WERI-Rb-1 (cell line): ENCODE results near the gene HLA-DPA1.

Experiments used
- DNase-seq: peaks from one replicate; pipeline ENCODE4 v3.0.0-alpha.2; 2020
- H3K27ac ChIP-seq: fragments of 250-450 bp; sonication (Bioruptor Pico); 2 replicates; pipeline ENCODE4 v1.5.1; 2020; ENCODE audit warnings: mild to moderate bottlenecking, moderate library complexity
- H3K27me3 ChIP-seq: fragments of 250-450 bp; sonication (Bioruptor Pico); 2 replicates; pipeline ENCODE4 v1.5.1; 2021; ENCODE audit warnings: mild to moderate bottlenecking, low read depth, moderate library complexity; ENCODE audit not compliant: insufficient read depth, severe bottlenecking
- H3K36me3 ChIP-seq: fragments of 250-450 bp; sonication (Bioruptor Pico); 2 replicates; pipeline ENCODE4 v1.5.1; 2020; ENCODE audit warnings: mild to moderate bottlenecking, moderate library complexity
- H3K4me3 ChIP-seq: 2 replicates; pipeline ENCODE4 v1.5.1; 2011; ENCODE audit warnings: low read depth, mild to moderate bottlenecking, control low read depth, low read length
- H3K9me3 ChIP-seq: fragments of 250-450 bp; sonication (Bioruptor Pico); 2 replicates; pipeline ENCODE4 v1.5.1; 2021; ENCODE audit warnings: mild to moderate bottlenecking, moderate library complexity; ENCODE audit not compliant: severe bottlenecking
- CTCF ChIP-seq: IDR thresholded peaks from 2 replicates; pipeline ENCODE4 v1.5.1; 2011; ENCODE audit warnings: low read depth, mild to moderate bottlenecking, control low read depth, inconsistent platforms, low read length

The HLA-DPA1 gene

GRCh38 chr6:33019372-33019771, 54.1 kb downstream of the HLA-DPA1 start:
- no peak overlapping the region for H3K4me3 ChIP-seq
- H3K36me3 ChIP-seq, result no peaks in the 10 kb centered on the region
- H3K27me3 ChIP-seq, result no peaks in the 10 kb centered on the region

DNA sequence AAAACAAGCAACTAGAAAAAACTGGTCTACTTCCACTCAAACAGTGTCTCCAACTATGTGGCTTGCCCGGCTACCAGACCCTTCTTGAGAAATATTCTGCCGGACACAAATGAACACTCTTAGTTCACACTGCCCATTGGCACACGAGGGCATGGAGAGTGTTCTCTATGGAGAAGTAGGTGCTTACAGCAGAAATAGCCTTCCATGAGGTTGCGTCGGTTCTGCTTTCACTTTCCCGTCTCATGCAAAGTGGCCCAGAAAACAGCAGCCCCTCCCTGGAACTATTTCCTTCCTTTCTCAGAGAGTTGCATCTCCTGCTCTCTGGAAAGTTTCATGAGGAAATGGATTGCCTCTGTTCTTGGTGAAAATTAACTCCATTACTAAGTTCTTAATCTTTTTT, 54.5 kb downstream of the HLA-DPA1 start:
- Histone ChIP-seq H3K27ac (no peak overlapping the region), H3K27me3 (no peaks in the 10 kb centered on the region), H3K4me3 (no peak overlapping the region), H3K36me3 (no peaks in the 10 kb centered on the region), H3K9me3 (no peaks in the 10 kb centered on the region)
- no peak for TF ChIP-seq CTCF
- no peak for DNase-seq

More at GRCh38 chr6:33019372-33019771, 54.1 kb downstream of the HLA-DPA1 start:
- no peak for DNase-seq
- Histone ChIP-seq H3K9me3 (no peaks in the 10 kb centered on the region), H3K27ac (no peak overlapping the region)
- no peak for TF ChIP-seq CTCF

DNA sequence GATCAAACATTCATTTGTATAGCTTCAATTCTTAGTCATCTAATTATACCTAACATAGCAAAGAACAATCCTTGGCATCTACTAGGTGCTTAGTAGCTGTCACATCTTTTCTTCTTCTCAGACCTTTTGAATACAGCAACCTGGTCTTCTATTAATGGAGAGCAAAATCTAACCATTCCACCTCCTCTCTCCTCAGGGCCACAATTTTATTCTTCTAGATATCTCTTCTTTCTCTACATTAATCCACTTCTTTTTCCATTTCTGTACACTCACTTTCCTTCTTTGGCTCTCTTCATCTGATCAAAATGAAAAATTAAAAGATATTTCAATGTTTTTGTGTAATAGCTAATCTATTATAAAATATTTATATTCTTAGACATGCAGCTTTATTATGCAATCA, 55.0 kb downstream of the HLA-DPA1 start:
- no peak for TF ChIP-seq CTCF
- DNase-seq, result no peak
- no peaks in the 10 kb centered on the region for H3K27me3 ChIP-seq
- H3K27ac ChIP-seq, result no peak overlapping the region
- no peaks in the 10 kb centered on the region for H3K9me3 ChIP-seq
- no peaks in the 10 kb centered on the region for H3K36me3 ChIP-seq
- H3K4me3 ChIP-seq, result no peak overlapping the region

DNA sequence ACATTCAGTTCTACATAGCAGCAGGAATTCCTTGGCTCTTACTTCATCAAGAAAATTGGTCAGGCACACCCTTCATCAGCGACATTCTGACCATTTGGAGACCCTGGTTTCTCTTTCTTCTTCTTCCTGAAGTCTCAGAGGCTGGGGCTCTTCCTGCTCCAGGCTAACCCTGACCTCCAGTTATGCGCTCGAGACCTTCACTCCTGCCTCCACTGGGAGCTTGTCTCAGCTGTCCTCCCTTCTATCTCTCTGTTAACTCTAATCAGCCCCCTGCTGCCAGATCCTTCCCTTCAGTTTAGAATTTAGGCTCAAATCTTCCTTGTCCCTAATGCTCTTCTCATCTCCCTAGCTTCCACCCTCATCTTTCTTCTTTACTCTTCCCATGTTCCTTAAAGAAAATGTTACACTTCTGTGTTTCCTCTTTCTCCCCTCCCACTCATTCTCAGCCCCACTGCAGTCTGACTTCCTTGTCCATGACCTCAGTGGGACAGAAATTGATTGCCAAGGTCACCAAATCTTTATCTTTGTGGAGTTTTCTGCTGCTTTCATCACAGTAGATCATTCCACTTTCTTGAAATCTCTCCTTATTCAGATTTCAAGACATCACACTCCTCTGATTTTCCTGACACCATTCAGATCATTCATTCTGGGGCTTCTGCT, 55.6 kb downstream of the HLA-DPA1 start:
- H3K4me3 ChIP-seq, result no peak overlapping the region
- H3K9me3 ChIP-seq, result no peaks in the 10 kb centered on the region
- H3K27me3 ChIP-seq, result no peaks in the 10 kb centered on the region
- H3K36me3 ChIP-seq, result no peaks in the 10 kb centered on the region
- DNase-seq, result no peak
- TF ChIP-seq CTCF, result no peak
- H3K27ac ChIP-seq, result no peak overlapping the region

- no peak overlapping the region for H3K4me3 ChIP-seq
- TF ChIP-seq CTCF, result no peak
- DNase-seq, result no peak
- H3K9me3 ChIP-seq, result no peaks in the 10 kb centered on the region
- H3K27ac ChIP-seq, result no peak overlapping the region; the same call in 1 of the 2 replicates
- H3K36me3 ChIP-seq, result no peaks in the 10 kb centered on the region
- H3K27me3 ChIP-seq, result no peaks in the 10 kb centered on the region
Measured at GRCh38 chr6:33017018-33017417, 56.4 kb downstream of the HLA-DPA1 start.

- H3K9me3 ChIP-seq, result no peaks in the 10 kb centered on the region
- no peak for DNase-seq
- no peaks in the 10 kb centered on the region for H3K36me3 ChIP-seq
- no peak for TF ChIP-seq CTCF
- H3K27me3 ChIP-seq, result no peaks in the 10 kb centered on the region
- no peak overlapping the region for H3K27ac ChIP-seq
- no peak overlapping the region for H3K4me3 ChIP-seq
Measured at GRCh38 chr6:33015798-33016197, 57.7 kb downstream of the HLA-DPA1 start.
